ENCODE measurements around the gene SLC1A7. TPM values are rescaled to one million over a fixed set of nuclear protein-coding genes. Genes with fewer than 3 reads are reported as not detected.

SLC1A7 gene
- total RNA-seq, 1 donor from 2014 or later = not detected

Small RNA genes lying within 50 kb of the gene (small RNA-seq; reads per million reads assigned to genes)
- gene HIGD1AP11 = not detected

Other genes with a start within 250 kb of the SLC1A7 start
- 4.1 TPM for gene ECHDC2, start 220.9 kb downstream of the SLC1A7 start, total RNA-seq
- gene SCP2, start 215.4 kb downstream of the SLC1A7 start, total RNA-seq = 57.5 TPM
- gene PODN, start 80.4 kb downstream of the SLC1A7 start, total RNA-seq = 0.82 TPM
- 3.3 TPM for gene CPT2, start 54.2 kb upstream of the SLC1A7 start, total RNA-seq
- gene CZIB, start 78.0 kb upstream of the SLC1A7 start, total RNA-seq = 42.4 TPM
- gene MAGOH, start 95.9 kb upstream of the SLC1A7 start, total RNA-seq = 15.9 TPM
- gene LRP8, start 185.4 kb upstream of the SLC1A7 start, total RNA-seq = 83.6 TPM